HepG2 (cell line): ENCODE data around the gene SFT2D1. TPM values are rescaled to one million over a fixed set of nuclear protein-coding genes. Genes with fewer than 3 reads are reported as not detected.

Experiments used
- ATM ChIP-seq: fragments of 450-650 bp; IDR thresholded peaks from 2 replicates; pipeline ENCODE4 v1.7.1; 2017; ENCODE audit warnings: mild to moderate bottlenecking, borderline replicate concordance
- DNMT3B ChIP-seq: conservative IDR thresholded peaks from 2 replicates; pipeline ENCODE4 v1.6.1; 2016; ENCODE audit warnings: missing biosample characterization, control low read depth
- EED ChIP-seq: sonication (generic); formaldehyde crosslinking; IDR thresholded peaks from 2 replicates; pipeline ENCODE4 v1.5.0; 2020; ENCODE audit warnings: mild to moderate bottlenecking, missing genetic modification reagents
- GABPB1 ChIP-seq: IDR thresholded peaks from 2 replicates; pipeline ENCODE4 v1.6.1; 2016; ENCODE audit warnings: mild to moderate bottlenecking, missing genetic modification reagents, moderate library complexity, missing compliant biosample characterization
- JARID2 ChIP-seq: sonication (generic); formaldehyde crosslinking; IDR thresholded peaks from 2 replicates; pipeline ENCODE4 v1.8.1; 2023; ENCODE audit warnings: missing genetic modification reagents, inconsistent platforms; ENCODE audit not compliant: insufficient replicate concordance
- JUNB ChIP-seq: sonication (generic); formaldehyde crosslinking; IDR thresholded peaks from 2 replicates; pipeline ENCODE4 v1.8.0; 2022; ENCODE audit warnings: missing genetic modification reagents, mild to moderate bottlenecking, borderline replicate concordance
- SP1 ChIP-seq, 2 experiments: fragments of 450-650 bp in 1 of 2; sonication (generic) in 1 of 2; formaldehyde crosslinking in 1 of 2; IDR thresholded peaks; 2 replicates each; pipeline versions ENCODE4 v1.4.0 to v1.6.1; 2016 to 2020; ENCODE audit warnings: missing genetic modification reagents in 1 of 2
- TOPORS ChIP-seq: sonication (generic); formaldehyde crosslinking; IDR thresholded peaks from 2 replicates; pipeline ENCODE4 v1.8.0; 2023; ENCODE audit warnings: mild to moderate bottlenecking, missing genetic modification reagents
- ZNF17 ChIP-seq: sonication (generic); formaldehyde crosslinking; IDR thresholded peaks from 2 replicates; pipeline ENCODE4 v1.5.0; 2020; ENCODE audit warnings: mild to moderate bottlenecking, missing genetic modification reagents
- ZNF230 ChIP-seq: sonication (generic); formaldehyde crosslinking; IDR thresholded peaks from 2 replicates; pipeline ENCODE4 v1.4.0; 2020; ENCODE audit warnings: mild to moderate bottlenecking, missing genetic modification reagents
- ZNF607 ChIP-seq: sonication (generic); formaldehyde crosslinking; IDR thresholded peaks from 2 replicates; pipeline ENCODE4 v1.5.1; 2020; ENCODE audit warnings: missing genetic modification reagents, mild to moderate bottlenecking, borderline replicate concordance
- ZNF713 ChIP-seq: sonication (generic); formaldehyde crosslinking; IDR thresholded peaks from 2 replicates; pipeline ENCODE4 v1.4.0; 2020; ENCODE audit warnings: mild to moderate bottlenecking, missing genetic modification reagents
- polyA plus RNA-seq, 8 experiments: library from polyadenylated mRNA; depleted of rRNA in 3 of 8; stranded (reverse) in 7 of 8; unstranded in 1 of 8; fragments of >200 nt; fragmentation: Illumina TruSeq in 4 of 8; extraction: Trizol in 4 of 8; gene quantifications; 2 replicates each; pipeline versions ENCODE4 v1.2.1 to v1.2.3, GENCODE V29; 2011 to 2016; ENCODE audit warnings: low read depth in 4 of 8, missing spikeins in 1 of 8, mixed read lengths in 1 of 8; ENCODE audit not compliant: insufficient read depth in 1 of 8
- total RNA-seq, 5 experiments: library from RNA; depleted of rRNA; stranded (reverse); fragments of >200 nt; fragmentation: Illumina TruSeq; extraction: Trizol; gene quantifications; 2 replicates each; pipeline ENCODE4 v1.2.3, GENCODE V29; 2016; ENCODE audit warnings: low read depth in 1 of 5
- TF ChIP-seq, protein P1 (sequence below): sonication (generic); formaldehyde crosslinking; conservative IDR thresholded peaks from 2 replicates; pipeline ENCODE4 v1.4.0; 2020; ENCODE audit warnings: mild to moderate bottlenecking, missing genetic modification reagents, moderate library complexity
- TF ChIP-seq, protein P2 (sequence below): sonication (generic); formaldehyde crosslinking; IDR thresholded peaks from 2 replicates; pipeline ENCODE4 v1.4.0; 2020; ENCODE audit warnings: mild to moderate bottlenecking, missing genetic modification reagents
- TF ChIP-seq, protein P3 (sequence below): sonication (generic); formaldehyde crosslinking; IDR thresholded peaks from 2 replicates; pipeline ENCODE4 v1.4.0; 2020; ENCODE audit warnings: missing genetic modification reagents
- TF ChIP-seq, protein P4 (sequence below): IDR thresholded peaks from 2 replicates; pipeline ENCODE4 v1.6.1; 2016
- TF ChIP-seq, protein P5 (sequence below): sonication (generic); formaldehyde crosslinking; IDR thresholded peaks from 2 replicates; pipeline ENCODE4 v1.4.0; 2020; ENCODE audit warnings: mild to moderate bottlenecking, missing genetic modification reagents
- TF ChIP-seq, protein P6 (sequence below): sonication (generic); formaldehyde crosslinking; IDR thresholded peaks from 2 replicates; pipeline ENCODE4 v1.5.1; 2020; ENCODE audit warnings: mild to moderate bottlenecking, moderate library complexity, missing genetic modification reagents

The SFT2D1 gene
- total and polyA plus RNA-seq, 2 of the 13 experiments (the other 11 are each of a cell fraction or from before 2014, with no cell fraction given) = 115 to 147 TPM

DNA sequence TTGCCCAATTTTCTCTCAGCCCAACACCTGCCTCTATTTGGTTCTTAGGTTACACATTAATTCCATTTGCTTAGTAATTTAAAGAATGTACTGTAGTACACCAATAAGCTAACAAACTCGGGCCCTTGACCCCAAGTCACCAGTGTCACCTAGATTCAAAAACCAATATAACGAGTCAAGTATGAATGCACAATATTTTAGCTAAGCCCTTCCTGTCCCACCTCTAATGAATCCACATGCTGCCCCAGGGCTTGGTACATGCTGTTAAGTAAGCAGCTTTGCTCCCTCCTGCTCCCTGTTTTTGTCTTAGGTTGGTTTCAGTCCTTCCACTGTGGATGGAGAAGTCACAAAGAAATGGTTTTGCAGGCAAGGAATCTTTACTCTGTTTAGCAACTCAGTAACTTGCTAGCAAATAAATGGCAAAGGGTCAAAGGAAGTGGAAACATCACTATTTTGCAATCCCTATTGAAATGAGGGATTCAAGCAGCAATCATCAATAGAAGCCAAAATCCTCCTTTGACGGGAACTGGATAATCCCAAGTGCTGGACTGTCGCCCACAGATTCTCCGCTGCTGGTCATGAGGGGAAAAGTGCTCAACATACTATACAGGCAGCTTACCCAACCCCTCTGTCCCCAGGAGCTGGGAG, 45.4 kb upstream of the SFT2D1 start (continued):
- TF ChIP-seq, protein P1, sequence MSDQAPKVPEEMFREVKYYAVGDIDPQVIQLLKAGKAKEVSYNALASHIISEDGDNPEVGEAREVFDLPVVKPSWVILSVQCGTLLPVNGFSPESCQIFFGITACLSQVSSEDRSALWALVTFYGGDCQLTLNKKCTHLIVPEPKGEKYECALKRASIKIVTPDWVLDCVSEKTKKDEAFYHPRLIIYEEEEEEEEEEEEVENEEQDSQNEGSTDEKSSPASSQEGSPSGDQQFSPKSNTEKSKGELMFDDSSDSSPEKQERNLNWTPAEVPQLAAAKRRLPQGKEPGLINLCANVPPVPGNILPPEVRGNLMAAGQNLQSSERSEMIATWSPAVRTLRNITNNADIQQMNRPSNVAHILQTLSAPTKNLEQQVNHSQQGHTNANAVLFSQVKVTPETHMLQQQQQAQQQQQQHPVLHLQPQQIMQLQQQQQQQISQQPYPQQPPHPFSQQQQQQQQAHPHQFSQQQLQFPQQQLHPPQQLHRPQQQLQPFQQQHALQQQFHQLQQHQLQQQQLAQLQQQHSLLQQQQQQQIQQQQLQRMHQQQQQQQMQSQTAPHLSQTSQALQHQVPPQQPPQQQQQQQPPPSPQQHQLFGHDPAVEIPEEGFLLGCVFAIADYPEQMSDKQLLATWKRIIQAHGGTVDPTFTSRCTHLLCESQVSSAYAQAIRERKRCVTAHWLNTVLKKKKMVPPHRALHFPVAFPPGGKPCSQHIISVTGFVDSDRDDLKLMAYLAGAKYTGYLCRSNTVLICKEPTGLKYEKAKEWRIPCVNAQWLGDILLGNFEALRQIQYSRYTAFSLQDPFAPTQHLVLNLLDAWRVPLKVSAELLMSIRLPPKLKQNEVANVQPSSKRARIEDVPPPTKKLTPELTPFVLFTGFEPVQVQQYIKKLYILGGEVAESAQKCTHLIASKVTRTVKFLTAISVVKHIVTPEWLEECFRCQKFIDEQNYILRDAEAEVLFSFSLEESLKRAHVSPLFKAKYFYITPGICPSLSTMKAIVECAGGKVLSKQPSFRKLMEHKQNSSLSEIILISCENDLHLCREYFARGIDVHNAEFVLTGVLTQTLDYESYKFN (CRISPR knock-in tag) = peak; percentile 99
- TF ChIP-seq JARID2 (CRISPR knock-in tag) (no peak), ATM (no peak), GABPB1 (CRISPR knock-in tag) (peak; percentile 51; the same call in 1 of the 2 replicates), ZNF713 (CRISPR knock-in tag) (peak; percentile 91; the same call in 1 of the 2 replicates), SP1 (IDR thresholded peaks at IDR 0.05) (no peak), SP1 (CRISPR knock-in tag; IDR thresholded peaks at IDR 0.05) (0 out of 2 replicates have a peak, but pooled peaks have one; percentile 37), DNMT3B (no peak), ZNF607 (CRISPR knock-in tag) (no peak), ZNF17 (CRISPR knock-in tag) (0 out of 2 replicates have a peak, but pooled peaks have one; percentile 23), TOPORS (CRISPR knock-in tag) (no peak), EED (no peak), ZNF230 (CRISPR knock-in tag) (no peak), JUNB (CRISPR knock-in tag) (no peak)
- TF ChIP-seq, protein P2, sequence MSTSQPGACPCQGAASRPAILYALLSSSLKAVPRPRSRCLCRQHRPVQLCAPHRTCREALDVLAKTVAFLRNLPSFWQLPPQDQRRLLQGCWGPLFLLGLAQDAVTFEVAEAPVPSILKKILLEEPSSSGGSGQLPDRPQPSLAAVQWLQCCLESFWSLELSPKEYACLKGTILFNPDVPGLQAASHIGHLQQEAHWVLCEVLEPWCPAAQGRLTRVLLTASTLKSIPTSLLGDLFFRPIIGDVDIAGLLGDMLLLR (CRISPR knock-in tag) = no peak
- TF ChIP-seq, protein P3, sequence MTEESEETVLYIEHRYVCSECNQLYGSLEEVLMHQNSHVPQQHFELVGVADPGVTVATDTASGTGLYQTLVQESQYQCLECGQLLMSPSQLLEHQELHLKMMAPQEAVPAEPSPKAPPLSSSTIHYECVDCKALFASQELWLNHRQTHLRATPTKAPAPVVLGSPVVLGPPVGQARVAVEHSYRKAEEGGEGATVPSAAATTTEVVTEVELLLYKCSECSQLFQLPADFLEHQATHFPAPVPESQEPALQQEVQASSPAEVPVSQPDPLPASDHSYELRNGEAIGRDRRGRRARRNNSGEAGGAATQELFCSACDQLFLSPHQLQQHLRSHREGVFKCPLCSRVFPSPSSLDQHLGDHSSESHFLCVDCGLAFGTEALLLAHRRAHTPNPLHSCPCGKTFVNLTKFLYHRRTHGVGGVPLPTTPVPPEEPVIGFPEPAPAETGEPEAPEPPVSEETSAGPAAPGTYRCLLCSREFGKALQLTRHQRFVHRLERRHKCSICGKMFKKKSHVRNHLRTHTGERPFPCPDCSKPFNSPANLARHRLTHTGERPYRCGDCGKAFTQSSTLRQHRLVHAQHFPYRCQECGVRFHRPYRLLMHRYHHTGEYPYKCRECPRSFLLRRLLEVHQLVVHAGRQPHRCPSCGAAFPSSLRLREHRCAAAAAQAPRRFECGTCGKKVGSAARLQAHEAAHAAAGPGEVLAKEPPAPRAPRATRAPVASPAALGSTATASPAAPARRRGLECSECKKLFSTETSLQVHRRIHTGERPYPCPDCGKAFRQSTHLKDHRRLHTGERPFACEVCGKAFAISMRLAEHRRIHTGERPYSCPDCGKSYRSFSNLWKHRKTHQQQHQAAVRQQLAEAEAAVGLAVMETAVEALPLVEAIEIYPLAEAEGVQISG (CRISPR knock-in tag) = peak; percentile 69
- TF ChIP-seq, protein P4, sequence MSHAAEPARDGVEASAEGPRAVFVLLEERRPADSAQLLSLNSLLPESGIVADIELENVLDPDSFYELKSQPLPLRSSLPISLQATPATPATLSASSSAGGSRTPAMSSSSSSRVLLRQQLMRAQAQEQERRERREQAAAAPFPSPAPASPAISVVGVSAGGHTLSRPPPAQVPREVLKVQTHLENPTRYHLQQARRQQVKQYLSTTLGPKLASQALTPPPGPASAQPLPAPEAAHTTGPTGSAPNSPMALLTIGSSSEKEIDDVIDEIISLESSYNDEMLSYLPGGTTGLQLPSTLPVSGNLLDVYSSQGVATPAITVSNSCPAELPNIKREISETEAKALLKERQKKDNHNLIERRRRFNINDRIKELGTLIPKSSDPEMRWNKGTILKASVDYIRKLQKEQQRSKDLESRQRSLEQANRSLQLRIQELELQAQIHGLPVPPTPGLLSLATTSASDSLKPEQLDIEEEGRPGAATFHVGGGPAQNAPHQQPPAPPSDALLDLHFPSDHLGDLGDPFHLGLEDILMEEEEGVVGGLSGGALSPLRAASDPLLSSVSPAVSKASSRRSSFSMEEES = peak; percentile 87
- TF ChIP-seq, protein P5, sequence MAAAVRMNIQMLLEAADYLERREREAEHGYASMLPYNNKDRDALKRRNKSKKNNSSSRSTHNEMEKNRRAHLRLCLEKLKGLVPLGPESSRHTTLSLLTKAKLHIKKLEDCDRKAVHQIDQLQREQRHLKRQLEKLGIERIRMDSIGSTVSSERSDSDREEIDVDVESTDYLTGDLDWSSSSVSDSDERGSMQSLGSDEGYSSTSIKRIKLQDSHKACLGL (CRISPR knock-in tag) = no peak
- TF ChIP-seq, protein P6, sequence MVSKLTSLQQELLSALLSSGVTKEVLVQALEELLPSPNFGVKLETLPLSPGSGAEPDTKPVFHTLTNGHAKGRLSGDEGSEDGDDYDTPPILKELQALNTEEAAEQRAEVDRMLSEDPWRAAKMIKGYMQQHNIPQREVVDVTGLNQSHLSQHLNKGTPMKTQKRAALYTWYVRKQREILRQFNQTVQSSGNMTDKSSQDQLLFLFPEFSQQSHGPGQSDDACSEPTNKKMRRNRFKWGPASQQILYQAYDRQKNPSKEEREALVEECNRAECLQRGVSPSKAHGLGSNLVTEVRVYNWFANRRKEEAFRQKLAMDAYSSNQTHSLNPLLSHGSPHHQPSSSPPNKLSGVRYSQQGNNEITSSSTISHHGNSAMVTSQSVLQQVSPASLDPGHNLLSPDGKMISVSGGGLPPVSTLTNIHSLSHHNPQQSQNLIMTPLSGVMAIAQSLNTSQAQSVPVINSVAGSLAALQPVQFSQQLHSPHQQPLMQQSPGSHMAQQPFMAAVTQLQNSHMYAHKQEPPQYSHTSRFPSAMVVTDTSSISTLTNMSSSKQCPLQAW = peak; percentile 96
